SK-N-SH (cell line): ENCODE data around the gene OR2T12. TPM values are rescaled to one million over a fixed set of nuclear protein-coding genes. Genes with fewer than 3 reads are reported as not detected.

Source experiments
- CTCF ChIA-PET: fragments of 300-600, 350-600 bp; formaldehyde crosslinking; extraction: SDS; loops from one replicate; lab custom pipeline; 2021; lab: Yijun Ruan, JAX
- POLR2A ChIA-PET: fragments of 350-600 bp; sonication (Branson Sonifier 250); formaldehyde crosslinking; extraction: SDS; loops from one replicate; lab custom pipeline; 2020; ENCODE audit warnings: antibody characterized with exemption, inconsistent platforms; lab: Yijun Ruan, JAX
- DNase-seq: peaks from one replicate; pipeline ENCODE4 v3.0.0; 2012
- H2AFZ ChIP-seq: fragments of 200-600 bp; sonication (generic); 2 replicates; pipeline ENCODE4 v1.8.1; 2016; ENCODE audit warnings: antibody characterized with exemption, mild to moderate bottlenecking, low read depth
- H3F3A ChIP-seq: fragments of 200-600 bp; sonication (generic); replicated peaks from 2 replicates; pipeline ENCODE3; 2016; ENCODE audit warnings: antibody characterized with exemption, mild to moderate bottlenecking; ENCODE audit not compliant: insufficient read depth
- H3K27ac ChIP-seq, 2 experiments: fragments of 200-500 bp in 1 of 2; fragments of 200-600 bp in 1 of 2; sonication (Bioruptor generic) in 1 of 2; sonication (generic), shearing (Covaris generic) in 1 of 2; 2 replicates each; pipeline versions ENCODE4 v1.5.1 to v1.6.1; 2014 to 2016; ENCODE audit warnings: low read depth in 2 of 2, inconsistent platforms in 1 of 2, low read length in 1 of 2, mild to moderate bottlenecking in 1 of 2, mixed read lengths in 1 of 2
- H3K27me3 ChIP-seq: fragments of 200-600 bp; sonication (generic), shearing (Covaris generic); 2 replicates; pipeline ENCODE4 v1.6.1; 2016; ENCODE audit warnings: mixed run types; ENCODE audit not compliant: insufficient read depth
- H3K36me3 ChIP-seq, 2 experiments: fragments of 200-500 bp in 1 of 2; fragments of 200-600 bp in 1 of 2; sonication (Bioruptor generic) in 1 of 2; sonication (generic) in 1 of 2; replicated peaks in 1 of 2; 2 replicates each; pipeline versions ENCODE3 to v1.5.1; 2014 to 2016; ENCODE audit warnings: low read length in 1 of 2, mild to moderate bottlenecking in 1 of 2; ENCODE audit not compliant: insufficient read depth in 2 of 2, control insufficient read depth in 1 of 2
- H3K4me1 ChIP-seq, 2 experiments: fragments of 200-500 bp in 1 of 2; fragments of 200-600 bp in 1 of 2; sonication (Bioruptor generic) in 1 of 2; sonication (generic), shearing (Covaris generic) in 1 of 2; 2 replicates each; pipeline versions ENCODE4 v1.5.1 to v1.6.1; 2014 to 2016; ENCODE audit warnings: low read depth in 1 of 2, low read length in 1 of 2, mixed run types in 1 of 2; ENCODE audit not compliant: insufficient read depth in 2 of 2, control insufficient read depth in 1 of 2
- H3K4me2 ChIP-seq: fragments of 200-600 bp; sonication (generic), shearing (Covaris generic); 2 replicates; pipeline ENCODE4 v1.6.1; 2017; ENCODE audit warnings: mixed run types
- H3K4me3 ChIP-seq, 2 experiments: fragments of 200-500 bp in 1 of 2; fragments of 200-600 bp in 1 of 2; sonication (Bioruptor generic) in 1 of 2; sonication (generic), shearing (Covaris generic) in 1 of 2; 2 replicates each; pipeline versions ENCODE4 v1.5.1 to v1.8.1; 2014 to 2016; ENCODE audit warnings: low read depth in 2 of 2, inconsistent platforms in 1 of 2, low read length in 1 of 2, mild to moderate bottlenecking in 1 of 2, mixed read lengths in 1 of 2, moderate library complexity in 1 of 2
- H3K79me2 ChIP-seq: fragments of 200-600 bp; sonication (generic); 2 replicates; pipeline ENCODE4 v1.8.1; 2017; ENCODE audit warnings: mild to moderate bottlenecking; ENCODE audit not compliant: insufficient read depth
- H3K9ac ChIP-seq: fragments of 200-600 bp; sonication (generic); 2 replicates; pipeline ENCODE4 v1.6.1; 2017; ENCODE audit warnings: mixed run types
- H3K9me2 ChIP-seq: fragments of 200-600 bp; sonication (generic); 2 replicates; pipeline ENCODE4 v1.6.1; 2017; ENCODE audit warnings: mixed run types
- H3K9me3 ChIP-seq: fragments of 200-600 bp; sonication (generic); 2 replicates; pipeline ENCODE4 v1.6.1; 2017; ENCODE audit warnings: mixed run types, mild to moderate bottlenecking, moderate library complexity
- H4K20me1 ChIP-seq: fragments of 200-600 bp; sonication (generic); 2 replicates; pipeline ENCODE4 v1.6.1; 2017; ENCODE audit warnings: mild to moderate bottlenecking, mixed run types; ENCODE audit not compliant: insufficient read depth
- CTCF ChIP-seq: fragments of 200-600 bp; sonication (generic); IDR thresholded peaks from 2 replicates; pipeline ENCODE4 v1.6.1; 2017; ENCODE audit warnings: antibody characterized with exemption, mild to moderate bottlenecking, moderate library complexity
- EP300 ChIP-seq, 2 experiments: IDR thresholded peaks; 2 replicates each; pipeline versions ENCODE4 v1.4.0 to v1.6.1; 2012; ENCODE audit warnings: borderline replicate concordance in 1 of 2, low read depth in 1 of 2, low read length in 1 of 2
- EZH2phosphoT487 ChIP-seq: fragments of 200-600 bp; sonication (generic); IDR thresholded peaks from 2 replicates; pipeline ENCODE4 v1.6.1; 2017; ENCODE audit warnings: low read depth, mixed run types, mild to moderate bottlenecking, antibody characterized with exemption, moderate library complexity, borderline replicate concordance
- FOXM1 ChIP-seq: IDR thresholded peaks from 2 replicates; pipeline ENCODE4 v1.4.0; 2012; ENCODE audit warnings: low read depth, mild to moderate bottlenecking
- GABPA ChIP-seq: IDR thresholded peaks from 2 replicates; pipeline ENCODE4 v1.4.0; 2012; ENCODE audit warnings: low read depth, mild to moderate bottlenecking
- GATA2 ChIP-seq: sonication (generic); formaldehyde crosslinking; IDR thresholded peaks from 2 replicates; pipeline ENCODE4 v1.5.0; 2020; ENCODE audit warnings: mild to moderate bottlenecking, missing genetic modification reagents
- JUND ChIP-seq: IDR thresholded peaks from 2 replicates; pipeline ENCODE4 v1.4.0; 2012
- MAX ChIP-seq: IDR thresholded peaks from 2 replicates; pipeline ENCODE4 v1.4.0; 2012; ENCODE audit warnings: low read depth
- MEF2A ChIP-seq: IDR thresholded peaks from 2 replicates; pipeline ENCODE4 v1.4.0; 2012; ENCODE audit warnings: low read depth, borderline replicate concordance
- POLR2AphosphoS5 ChIP-seq: IDR thresholded peaks from 2 replicates; pipeline ENCODE4 v1.6.1; 2012; ENCODE audit warnings: low read depth, low read length
- RCOR1 ChIP-seq: fragments of 150-350 bp; IDR thresholded peaks from 2 replicates; pipeline ENCODE4 v1.6.1; 2017; ENCODE audit warnings: antibody characterized with exemption, low read length
- RFX5 ChIP-seq: IDR thresholded peaks from 2 replicates; pipeline ENCODE4 v1.6.1; 2012; ENCODE audit warnings: mild to moderate bottlenecking, improper control_type of control experiment, low read length
- SMC3 ChIP-seq: IDR thresholded peaks from 2 replicates; pipeline ENCODE4 v1.6.1; 2012; ENCODE audit warnings: low read depth, low read length, improper control_type of control experiment
- TAF1 ChIP-seq: IDR thresholded peaks from 2 replicates; pipeline ENCODE4 v1.6.1; 2012; ENCODE audit warnings: low read depth, mild to moderate bottlenecking, low read length, moderate library complexity, borderline replicate concordance
- YY1 ChIP-seq: IDR thresholded peaks from 2 replicates; pipeline ENCODE4 v1.4.0; 2012; ENCODE audit warnings: low read depth, mild to moderate bottlenecking
- WGBS: methylation state at CpG from one replicate; pipeline ENCODE4 v1.1.6; 2017; ENCODE audit warnings: low lambda C conversion rate; 5-methylcytosine and 5-hydroxymethylcytosine counted together
- polyA plus RNA-seq, 3 experiments: library from polyadenylated mRNA; depleted of rRNA; stranded (reverse); fragments of >200 nt; gene quantifications; 2 replicates each; pipeline ENCODE4 v1.2.3, GENCODE V29; 2012
- TF ChIP-seq, protein P1 (sequence below): IDR thresholded peaks from 2 replicates; pipeline ENCODE4 v1.4.0; 2012; ENCODE audit warnings: low read depth, borderline replicate concordance
- TF ChIP-seq, protein P2 (sequence below): fragments of 150-350 bp; IDR thresholded peaks from 2 replicates; pipeline ENCODE4 v1.6.1; 2016; ENCODE audit warnings: mild to moderate bottlenecking, low read depth, low read length
- TF ChIP-seq, protein P3 (sequence below): IDR thresholded peaks from 2 replicates; pipeline ENCODE4; 2012

Gene OR2T12
- polyA plus RNA-seq, 1 of the 3 experiments (the other 2 are of a cell fraction), result not detected

- POLR2A ChIA-PET, result no interaction called here
- no peak overlapping the region for H3K27ac ChIP-seq
- 2% methylated on average over 3 of the region's 3 CpGs for WGBS
Measured at GRCh38 chr1:248343451-248343850, 40.2 kb upstream of the OR2T12 start.

More at GRCh38 chr1:248343451-248343850, 40.2 kb upstream of the OR2T12 start:
- H3K79me2 ChIP-seq, result no peaks in the 10 kb centered on the region
- no peaks in the 10 kb centered on the region for H4K20me1 ChIP-seq
- H3K9me2 ChIP-seq, result no peaks in the 10 kb centered on the region
- no peaks in the 10 kb centered on the region for H3F3A ChIP-seq
- no peaks in the 10 kb centered on the region for H3K36me3 ChIP-seq
- TF ChIP-seq CTCF (no peak), SMC3 (no peak), MAX (no peak), TAF1 (no peak), RCOR1 (no peak), GABPA (no peak), POLR2AphosphoS5 (no peak), FOXM1 (no peak), EZH2phosphoT487 (no peak), JUND (no peak), GATA2 (CRISPR knock-in tag) (no peak), MEF2A (no peak), RFX5 (no peak), YY1 (no peak), EP300 (IDR thresholded peaks at IDR 0.05; ENCODE audit: borderline replicate concordance in 1 of 2, low read depth in 1 of 2, low read length in 1 of 2) (no peak)
- TF ChIP-seq, protein P1, sequence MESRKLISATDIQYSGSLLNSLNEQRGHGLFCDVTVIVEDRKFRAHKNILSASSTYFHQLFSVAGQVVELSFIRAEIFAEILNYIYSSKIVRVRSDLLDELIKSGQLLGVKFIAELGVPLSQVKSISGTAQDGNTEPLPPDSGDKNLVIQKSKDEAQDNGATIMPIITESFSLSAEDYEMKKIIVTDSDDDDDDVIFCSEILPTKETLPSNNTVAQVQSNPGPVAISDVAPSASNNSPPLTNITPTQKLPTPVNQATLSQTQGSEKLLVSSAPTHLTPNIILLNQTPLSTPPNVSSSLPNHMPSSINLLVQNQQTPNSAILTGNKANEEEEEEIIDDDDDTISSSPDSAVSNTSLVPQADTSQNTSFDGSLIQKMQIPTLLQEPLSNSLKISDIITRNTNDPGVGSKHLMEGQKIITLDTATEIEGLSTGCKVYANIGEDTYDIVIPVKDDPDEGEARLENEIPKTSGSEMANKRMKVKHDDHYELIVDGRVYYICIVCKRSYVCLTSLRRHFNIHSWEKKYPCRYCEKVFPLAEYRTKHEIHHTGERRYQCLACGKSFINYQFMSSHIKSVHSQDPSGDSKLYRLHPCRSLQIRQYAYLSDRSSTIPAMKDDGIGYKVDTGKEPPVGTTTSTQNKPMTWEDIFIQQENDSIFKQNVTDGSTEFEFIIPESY, result no peak
- TF ChIP-seq, protein P2, sequence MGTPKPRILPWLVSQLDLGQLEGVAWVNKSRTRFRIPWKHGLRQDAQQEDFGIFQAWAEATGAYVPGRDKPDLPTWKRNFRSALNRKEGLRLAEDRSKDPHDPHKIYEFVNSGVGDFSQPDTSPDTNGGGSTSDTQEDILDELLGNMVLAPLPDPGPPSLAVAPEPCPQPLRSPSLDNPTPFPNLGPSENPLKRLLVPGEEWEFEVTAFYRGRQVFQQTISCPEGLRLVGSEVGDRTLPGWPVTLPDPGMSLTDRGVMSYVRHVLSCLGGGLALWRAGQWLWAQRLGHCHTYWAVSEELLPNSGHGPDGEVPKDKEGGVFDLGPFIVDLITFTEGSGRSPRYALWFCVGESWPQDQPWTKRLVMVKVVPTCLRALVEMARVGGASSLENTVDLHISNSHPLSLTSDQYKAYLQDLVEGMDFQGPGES, result no peak
- TF ChIP-seq, protein P3, sequence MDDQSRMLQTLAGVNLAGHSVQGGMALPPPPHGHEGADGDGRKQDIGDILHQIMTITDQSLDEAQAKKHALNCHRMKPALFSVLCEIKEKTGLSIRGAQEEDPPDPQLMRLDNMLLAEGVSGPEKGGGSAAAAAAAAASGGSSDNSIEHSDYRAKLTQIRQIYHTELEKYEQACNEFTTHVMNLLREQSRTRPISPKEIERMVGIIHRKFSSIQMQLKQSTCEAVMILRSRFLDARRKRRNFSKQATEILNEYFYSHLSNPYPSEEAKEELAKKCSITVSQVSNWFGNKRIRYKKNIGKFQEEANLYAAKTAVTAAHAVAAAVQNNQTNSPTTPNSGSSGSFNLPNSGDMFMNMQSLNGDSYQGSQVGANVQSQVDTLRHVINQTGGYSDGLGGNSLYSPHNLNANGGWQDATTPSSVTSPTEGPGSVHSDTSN, result no peak
- TF ChIP-seq, all 33 proteins: peak for 0
- no peaks in the 10 kb centered on the region for H3K27me3 ChIP-seq
- H3K4me2 ChIP-seq, result no peak overlapping the region
- H3K4me1 ChIP-seq, result no peaks in the 10 kb centered on the region
- H3K4me3 ChIP-seq, result no peak overlapping the region
- no peak for DNase-seq
- no peaks in the 10 kb centered on the region for H3K9me3 ChIP-seq
- H3K9ac ChIP-seq, result no peak overlapping the region
- H2AFZ ChIP-seq, result no peak overlapping the region
- CTCF ChIA-PET, result no interaction called here
